Measurements from ENCODE around the gene FAM20C. TPM values are rescaled to one million over a fixed set of nuclear protein-coding genes. Genes with fewer than 3 reads are reported as not detected.

The FAM20C gene
- total RNA-seq, 2 experiments from 2014 or later, result not detected

DNA sequence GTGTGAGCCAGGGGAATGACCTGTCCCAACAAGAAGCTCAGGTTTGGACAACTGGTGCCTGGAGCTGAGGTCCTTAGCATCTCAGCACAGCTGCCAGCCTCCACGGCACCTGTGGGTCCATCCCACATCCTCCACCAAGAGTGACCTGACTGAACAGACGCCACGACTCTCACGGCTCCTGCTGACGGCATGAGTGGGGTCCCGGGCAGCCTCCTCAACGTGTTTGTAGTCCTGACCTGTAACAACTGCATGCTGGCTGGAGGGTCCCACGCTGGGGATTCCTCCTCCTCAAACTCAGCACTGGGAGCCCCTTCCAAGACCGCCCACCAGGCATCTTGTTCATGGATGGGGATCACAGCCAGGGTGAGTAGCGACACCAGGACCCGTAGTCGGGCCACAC, 36.2 kb downstream of the FAM20C start:
- intact Hi-C loops (cut with micrococcal nuclease; ENCODE audit: unreplicated experiment), result no loop called here
- Histone ChIP-seq H3K4me3 (ENCODE audit: low read depth, low read length, poor library complexity, severe bottlenecking) (no peak overlapping the region), H3K9me3 (ENCODE audit: low read length) (no peaks in the 10 kb centered on the region), H3K4me1 (ENCODE audit: insufficient read depth, low read length, poor library complexity, severe bottlenecking) (no peaks in the 10 kb centered on the region), H3K27ac (ENCODE audit: low read depth, low read length, poor library complexity, severe bottlenecking) (no peak overlapping the region), H3K4me2 (ENCODE audit: low read length) (no peak overlapping the region), H3K36me3 (ENCODE audit: insufficient read depth, low read length) (no peaks in the 10 kb centered on the region), H2AFZ (ENCODE audit: low read length) (no peak overlapping the region), H4K20me1 (ENCODE audit: insufficient read depth, low read length) (no peaks in the 10 kb centered on the region), H3K79me2 (ENCODE audit: insufficient read depth, low read depth, low read length) (no peaks in the 10 kb centered on the region), H3K9me2 (ENCODE audit: insufficient read depth, low read length) (no peaks in the 10 kb centered on the region)
- POLR2A ChIA-PET, result no interaction called here
- CTCF ChIA-PET (ENCODE audit: unreplicated experiment), result no interaction called here
- BruUV-seq (replicated peaks), result no TSS peak
- TF ChIP-seq CTCF (conservative IDR thresholded peaks at IDR 0.05; ENCODE audit: low read length), result no peak
- no peak for TF ChIP-seq EZH2phosphoT487 (IDR thresholded peaks at IDR 0.05; ENCODE audit: borderline replicate concordance, low read depth, low read length)
- DNase-seq (ENCODE audit: low spot score), result no peak

DNA sequence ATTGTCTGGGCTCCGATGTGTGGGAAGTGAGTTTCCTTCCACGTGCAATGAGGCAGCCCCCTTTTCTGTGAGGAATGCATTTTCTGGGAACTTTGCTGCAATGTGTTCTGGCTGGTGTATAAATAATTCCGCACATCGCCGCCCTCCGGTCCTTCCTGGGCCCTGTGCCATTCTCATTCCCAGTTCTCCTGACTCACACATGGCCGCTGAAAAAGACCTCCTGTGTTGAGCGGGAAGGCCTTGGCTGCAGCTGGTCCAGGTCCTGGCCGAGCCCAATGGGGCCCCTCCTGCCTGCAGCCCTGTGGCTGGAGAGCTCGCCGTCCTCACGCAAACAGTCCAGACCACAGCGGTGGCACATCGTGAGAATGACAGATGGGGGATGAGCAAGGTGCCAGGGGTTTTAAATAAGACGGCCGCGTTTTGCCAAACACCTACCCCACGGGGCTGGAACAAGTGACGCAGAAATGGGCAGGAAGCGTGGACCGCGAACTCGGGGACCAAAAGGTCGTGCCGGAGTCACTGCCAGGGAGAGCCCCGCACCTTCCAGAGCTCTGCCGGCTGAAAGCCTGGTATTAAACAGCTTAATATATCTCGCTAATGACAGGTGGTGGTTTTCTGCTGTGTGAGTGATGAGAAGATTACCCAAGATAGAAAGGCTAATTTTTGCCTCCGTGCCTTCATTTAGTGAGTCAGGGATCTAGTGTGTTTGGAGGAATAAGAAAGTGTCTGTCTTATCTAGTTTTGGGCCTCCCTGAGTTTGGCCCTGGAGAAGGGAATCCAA, 37.0 kb downstream of the FAM20C start:
- no TSS peak for BruUV-seq (replicated peaks)
- H3K27ac ChIP-seq (ENCODE audit: low read depth, low read length, poor library complexity, severe bottlenecking), result no peak overlapping the region
- no peaks in the 10 kb centered on the region for H3K9me2 ChIP-seq (ENCODE audit: insufficient read depth, low read length)
- POLR2A ChIA-PET, result no interaction called here
- no peaks in the 10 kb centered on the region for H3K36me3 ChIP-seq (ENCODE audit: insufficient read depth, low read length)
- no peak for DNase-seq (ENCODE audit: low spot score)
- no peak for TF ChIP-seq EZH2phosphoT487 (IDR thresholded peaks at IDR 0.05; ENCODE audit: borderline replicate concordance, low read depth, low read length)
- no peak for TF ChIP-seq CTCF (conservative IDR thresholded peaks at IDR 0.05; ENCODE audit: low read length)
- no peaks in the 10 kb centered on the region for H3K79me2 ChIP-seq (ENCODE audit: insufficient read depth, low read depth, low read length)
- H3K9me3 ChIP-seq (ENCODE audit: low read length), result no peaks in the 10 kb centered on the region
- no peak overlapping the region for H3K4me2 ChIP-seq (ENCODE audit: low read length)
- H3K4me3 ChIP-seq (ENCODE audit: low read depth, low read length, poor library complexity, severe bottlenecking), result no peak overlapping the region
- H2AFZ ChIP-seq (ENCODE audit: low read length), result no peak overlapping the region
- CTCF ChIA-PET (ENCODE audit: unreplicated experiment), result no interaction called here
- H3K4me1 ChIP-seq (ENCODE audit: insufficient read depth, low read length, poor library complexity, severe bottlenecking), result no peaks in the 10 kb centered on the region
- intact Hi-C loops (cut with micrococcal nuclease; ENCODE audit: unreplicated experiment), result no loop called here
- no peaks in the 10 kb centered on the region for H4K20me1 ChIP-seq (ENCODE audit: insufficient read depth, low read length)

- Histone ChIP-seq H3K4me1 (ENCODE audit: insufficient read depth, low read length, poor library complexity, severe bottlenecking) (no peaks in the 10 kb centered on the region), H3K9me2 (ENCODE audit: insufficient read depth, low read length) (no peaks in the 10 kb centered on the region), H3K9me3 (ENCODE audit: low read length) (no peaks in the 10 kb centered on the region), H3K4me2 (ENCODE audit: low read length) (no peak overlapping the region), H4K20me1 (ENCODE audit: insufficient read depth, low read length) (no peaks in the 10 kb centered on the region), H3K27ac (ENCODE audit: low read depth, low read length, poor library complexity, severe bottlenecking) (no peak overlapping the region), H3K79me2 (ENCODE audit: insufficient read depth, low read depth, low read length) (no peaks in the 10 kb centered on the region), H3K4me3 (ENCODE audit: low read depth, low read length, poor library complexity, severe bottlenecking) (no peak overlapping the region), H2AFZ (ENCODE audit: low read length) (no peak overlapping the region), H3K36me3 (ENCODE audit: insufficient read depth, low read length) (no peaks in the 10 kb centered on the region)
- no TSS peak for BruUV-seq (replicated peaks)
- DNase-seq (ENCODE audit: low spot score), result no peak
- ChIA-PET CTCF (ENCODE audit: unreplicated experiment) (no interaction called here), POLR2A (no interaction called here)
- TF ChIP-seq CTCF (conservative IDR thresholded peaks at IDR 0.05; ENCODE audit: low read length), result no peak
- TF ChIP-seq EZH2phosphoT487 (IDR thresholded peaks at IDR 0.05; ENCODE audit: borderline replicate concordance, low read depth, low read length), result no peak
- intact Hi-C loops (cut with micrococcal nuclease; ENCODE audit: unreplicated experiment), result no loop called here
Measured at GRCh38 chr7:230274-230673, 37.9 kb downstream of the FAM20C start.
